GM10847 (cell line): Measurements from ENCODE around the gene NPFF.

ENCODE experiments used
- POLR2A ChIP-seq: IDR thresholded peaks from 2 replicates; pipeline ENCODE4 v1.6.1; 2011; ENCODE audit not compliant: insufficient read length; ENCODE audit errors: extremely low read depth

Gene NPFF

GRCh38 chr12:53506881-53507602 is at the start of gene NPFF:
NPFF (minus strand) TSS chr12:53507484; CDS start chr12:53507474, 10 bp downstream.
- TF ChIP-seq POLR2A, result no peak

- no peak for TF ChIP-seq POLR2A
Observed at GRCh38 chr12:53552361-53553327, 45.4 kb upstream of the NPFF start.

- TF ChIP-seq POLR2A, result no peak
Observed at GRCh38 chr12:53551889-53552291, 44.6 kb upstream of the NPFF start.

GRCh38 chr12:53550595-53550994 is 43.3 kb upstream of the NPFF start:
- TF ChIP-seq POLR2A, result no peak

- TF ChIP-seq POLR2A, result no peak
Observed at GRCh38 chr12:53543539-53543938, 36.3 kb upstream of the NPFF start.

GRCh38 chr12:53539526-53539925 is 32.2 kb upstream of the NPFF start:
- TF ChIP-seq POLR2A, result no peak

- no peak for TF ChIP-seq POLR2A
Observed at GRCh38 chr12:53538209-53538689, 31.0 kb upstream of the NPFF start.

- TF ChIP-seq POLR2A, result no peak
Observed at GRCh38 chr12:53536962-53537361, 29.7 kb upstream of the NPFF start.

GRCh38 chr12:53533471-53533870 is 26.2 kb upstream of the NPFF start:
- no peak for TF ChIP-seq POLR2A

GRCh38 chr12:53532524-53533445 is 25.5 kb upstream of the NPFF start:
- no peak for TF ChIP-seq POLR2A

- TF ChIP-seq POLR2A, result no peak
Observed at GRCh38 chr12:53532021-53532420, 24.7 kb upstream of the NPFF start.

- no peak for TF ChIP-seq POLR2A
Observed at GRCh38 chr12:53530920-53531319, 23.6 kb upstream of the NPFF start.

GRCh38 chr12:53530061-53530460 is 22.8 kb upstream of the NPFF start:
- TF ChIP-seq POLR2A, result no peak

GRCh38 chr12:53524476-53524875 is 17.2 kb upstream of the NPFF start:
- no peak for TF ChIP-seq POLR2A

- no peak for TF ChIP-seq POLR2A
Observed at GRCh38 chr12:53523131-53523530, 15.8 kb upstream of the NPFF start.
